Gastrocnemius medialis (tissue), 4 donors: ENCODE results near the gene COLQ.

Source experiments
- POLR2A ChIP-seq, 2 donors: fragments of 450-650 bp; IDR thresholded peaks; one replicate each; pipeline ENCODE4 v1.6.1; 2017; ENCODE audit warnings: antibody characterized with exemption in 2 of 2, mild to moderate bottlenecking in 2 of 2, moderate library complexity in 2 of 2
- TF ChIP-seq, protein P1 (sequence below), 5 experiments: fragments of 450-650 bp in 3 of 5; fragments of 200-600 bp in 2 of 5; sonication (generic) in 2 of 5; IDR thresholded peaks in 4 of 5; conservative IDR thresholded peaks in 1 of 5; 1 replicate in 4 of 5; 2 replicates in 1 of 5; pipeline ENCODE4 v1.5.1; 2016 to 2019; ENCODE audit warnings: antibody characterized with exemption in 5 of 5, mild to moderate bottlenecking in 3 of 5, moderate library complexity in 3 of 5

GRCh38 chr3:15428539-15428938 is 93.0 kb downstream of the COLQ start:
- TF ChIP-seq, protein P1, sequence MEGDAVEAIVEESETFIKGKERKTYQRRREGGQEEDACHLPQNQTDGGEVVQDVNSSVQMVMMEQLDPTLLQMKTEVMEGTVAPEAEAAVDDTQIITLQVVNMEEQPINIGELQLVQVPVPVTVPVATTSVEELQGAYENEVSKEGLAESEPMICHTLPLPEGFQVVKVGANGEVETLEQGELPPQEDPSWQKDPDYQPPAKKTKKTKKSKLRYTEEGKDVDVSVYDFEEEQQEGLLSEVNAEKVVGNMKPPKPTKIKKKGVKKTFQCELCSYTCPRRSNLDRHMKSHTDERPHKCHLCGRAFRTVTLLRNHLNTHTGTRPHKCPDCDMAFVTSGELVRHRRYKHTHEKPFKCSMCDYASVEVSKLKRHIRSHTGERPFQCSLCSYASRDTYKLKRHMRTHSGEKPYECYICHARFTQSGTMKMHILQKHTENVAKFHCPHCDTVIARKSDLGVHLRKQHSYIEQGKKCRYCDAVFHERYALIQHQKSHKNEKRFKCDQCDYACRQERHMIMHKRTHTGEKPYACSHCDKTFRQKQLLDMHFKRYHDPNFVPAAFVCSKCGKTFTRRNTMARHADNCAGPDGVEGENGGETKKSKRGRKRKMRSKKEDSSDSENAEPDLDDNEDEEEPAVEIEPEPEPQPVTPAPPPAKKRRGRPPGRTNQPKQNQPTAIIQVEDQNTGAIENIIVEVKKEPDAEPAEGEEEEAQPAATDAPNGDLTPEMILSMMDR (IDR thresholded peaks at IDR 0.05 in 4 of 5, conservative IDR thresholded peaks at IDR 0.05 in 1 of 5): no peak
- TF ChIP-seq POLR2A (IDR thresholded peaks at IDR 0.05): no peak
